Panc1 (cell line): Measurements from ENCODE around the gene ZNF619.

ENCODE experiments used
- CTCF ChIP-seq: fragments of 450-650 bp; IDR thresholded peaks from 2 replicates; pipeline ENCODE4 v1.5.1; 2017; ENCODE audit warnings: mild to moderate bottlenecking
- POLR2AphosphoS5 ChIP-seq: IDR thresholded peaks from 2 replicates; pipeline ENCODE4 v1.6.1; 2012; ENCODE audit warnings: mild to moderate bottlenecking, low read depth, low read length, moderate library complexity
- TF ChIP-seq, protein P1 (sequence below), 2 experiments: IDR thresholded peaks; 2 replicates each; pipeline ENCODE4 v1.6.1; 2011 to 2012; ENCODE audit warnings: low read depth in 2 of 2, control low read depth in 1 of 2, low read length in 1 of 2, mild to moderate bottlenecking in 1 of 2, moderate library complexity in 1 of 2; ENCODE audit not compliant: insufficient read depth in 1 of 2

DNA sequence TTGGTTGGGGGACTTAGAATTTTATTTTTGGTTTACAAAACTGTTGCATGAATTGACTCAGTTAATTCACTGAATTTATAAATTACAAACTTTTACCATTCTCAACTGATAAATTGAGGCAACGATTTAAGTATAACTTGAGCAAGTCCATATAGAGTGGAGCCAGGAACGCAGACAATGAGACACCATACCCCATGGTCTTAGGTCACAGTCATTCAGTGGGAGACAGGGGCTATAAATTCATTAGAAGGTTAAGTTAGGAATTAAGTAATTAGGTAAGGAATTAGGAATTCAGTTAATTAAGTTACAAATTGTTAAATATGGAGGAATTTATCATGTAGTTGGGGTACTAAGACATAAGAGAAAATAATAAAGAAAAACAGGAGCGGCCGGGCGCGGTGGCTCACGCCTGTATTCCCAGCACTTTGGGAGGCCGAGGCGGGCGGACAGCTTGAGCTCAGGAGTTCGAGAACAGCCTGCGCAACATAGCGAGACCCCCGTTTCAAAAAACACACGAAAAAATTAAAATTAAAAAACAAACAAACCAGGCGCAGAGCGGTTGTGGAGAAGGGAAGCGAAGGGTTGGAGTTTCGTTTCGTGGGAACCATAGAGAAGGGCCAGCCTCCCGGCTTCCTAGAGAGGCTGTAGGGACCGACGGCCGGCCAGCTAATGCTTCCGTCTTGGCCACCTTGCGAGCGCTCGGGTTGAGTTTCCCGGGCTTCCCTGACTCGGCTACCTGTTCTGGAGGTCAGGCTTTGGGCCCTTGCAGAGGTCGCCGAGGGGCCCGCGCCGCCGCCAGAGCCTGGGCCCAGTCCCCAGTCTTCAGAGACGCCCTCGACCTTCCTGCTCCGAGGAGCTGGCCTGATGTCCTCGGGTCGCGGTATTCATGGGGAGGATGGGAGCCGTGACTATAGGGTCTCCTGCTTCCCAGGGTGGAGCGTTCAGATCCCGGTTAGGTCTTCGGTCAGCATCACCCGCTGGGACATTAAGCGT, at the start of gene ZNF619:
- no peak for TF ChIP-seq CTCF
- no peak; the same call in 1 of the 2 replicates for TF ChIP-seq POLR2AphosphoS5
- TF ChIP-seq, protein P1, sequence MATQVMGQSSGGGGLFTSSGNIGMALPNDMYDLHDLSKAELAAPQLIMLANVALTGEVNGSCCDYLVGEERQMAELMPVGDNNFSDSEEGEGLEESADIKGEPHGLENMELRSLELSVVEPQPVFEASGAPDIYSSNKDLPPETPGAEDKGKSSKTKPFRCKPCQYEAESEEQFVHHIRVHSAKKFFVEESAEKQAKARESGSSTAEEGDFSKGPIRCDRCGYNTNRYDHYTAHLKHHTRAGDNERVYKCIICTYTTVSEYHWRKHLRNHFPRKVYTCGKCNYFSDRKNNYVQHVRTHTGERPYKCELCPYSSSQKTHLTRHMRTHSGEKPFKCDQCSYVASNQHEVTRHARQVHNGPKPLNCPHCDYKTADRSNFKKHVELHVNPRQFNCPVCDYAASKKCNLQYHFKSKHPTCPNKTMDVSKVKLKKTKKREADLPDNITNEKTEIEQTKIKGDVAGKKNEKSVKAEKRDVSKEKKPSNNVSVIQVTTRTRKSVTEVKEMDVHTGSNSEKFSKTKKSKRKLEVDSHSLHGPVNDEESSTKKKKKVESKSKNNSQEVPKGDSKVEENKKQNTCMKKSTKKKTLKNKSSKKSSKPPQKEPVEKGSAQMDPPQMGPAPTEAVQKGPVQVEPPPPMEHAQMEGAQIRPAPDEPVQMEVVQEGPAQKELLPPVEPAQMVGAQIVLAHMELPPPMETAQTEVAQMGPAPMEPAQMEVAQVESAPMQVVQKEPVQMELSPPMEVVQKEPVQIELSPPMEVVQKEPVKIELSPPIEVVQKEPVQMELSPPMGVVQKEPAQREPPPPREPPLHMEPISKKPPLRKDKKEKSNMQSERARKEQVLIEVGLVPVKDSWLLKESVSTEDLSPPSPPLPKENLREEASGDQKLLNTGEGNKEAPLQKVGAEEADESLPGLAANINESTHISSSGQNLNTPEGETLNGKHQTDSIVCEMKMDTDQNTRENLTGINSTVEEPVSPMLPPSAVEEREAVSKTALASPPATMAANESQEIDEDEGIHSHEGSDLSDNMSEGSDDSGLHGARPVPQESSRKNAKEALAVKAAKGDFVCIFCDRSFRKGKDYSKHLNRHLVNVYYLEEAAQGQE (IDR thresholded peaks at IDR 0.05; ENCODE audit: insufficient read depth in 1 of 2, low read depth in 2 of 2, low read length in 1 of 2) = no peak
